HCT116 (cell line): ENCODE measurements around the gene CERK. TPM values are rescaled to one million over a fixed set of nuclear protein-coding genes. Genes with fewer than 3 reads are reported as not detected.

Experiments used
- ATAC-seq: fragments of 200-7000 bp; cut with Tn5 transposase; 2 replicates; pipeline ENCODE4 v1.9.1; 2020; ENCODE audit warnings: mild to moderate bottlenecking, moderate library complexity
- BruUV-seq: library from RNA; stranded (reverse); fragments of 400-500 nt; replicated peaks from 2 replicates; lab custom pipeline; 2021; lab: Mats Ljungman, UMichigan
- CTCF ChIA-PET: fragments of 300-600 bp; sonication (Branson Sonifier 250); formaldehyde crosslinking; loops from one replicate; lab custom pipeline; 2021; ENCODE audit warnings: antibody characterized with exemption; lab: Charles Lee
- POLR2A ChIA-PET: fragments of 300-600, 350-600 bp; sonication (Branson Sonifier 250); formaldehyde crosslinking; loops from one replicate; lab custom pipeline; 2021; ENCODE audit warnings: antibody characterized with exemption; lab: Charles Lee
- RAD21 ChIA-PET, 2 experiments: fragments of 300-600 bp; sonication (Branson Sonifier 250); formaldehyde crosslinking; loops; one replicate each; lab custom pipeline; 2023; ENCODE audit warnings: low total read pairs in 2 of 2; ENCODE audit not compliant: uncharacterized antibody in 2 of 2, unreplicated experiment in 2 of 2, low non-redundant PET in 1 of 2; lab: Charles Lee
- DNase-seq: peaks from one replicate; pipeline ENCODE4 v3.0.0-alpha.2; 2010; ENCODE audit warnings: low read depth, low spot score
- H2AFZ ChIP-seq: fragments of 200-600 bp; shearing (Covaris generic), sonication (generic); 2 replicates; pipeline ENCODE4 v1.6.1; 2017; ENCODE audit warnings: low read depth, mixed run types, mixed read lengths, antibody characterized with exemption, low read length; ENCODE audit not compliant: poor library complexity, severe bottlenecking
- H3K27ac ChIP-seq: 2 replicates; pipeline ENCODE4 v1.5.1; 2012; ENCODE audit warnings: low read depth, low read length
- H3K27me3 ChIP-seq: fragments of 200-600 bp; sonication (generic); 2 replicates; pipeline ENCODE4 v1.6.1; 2016; ENCODE audit warnings: mixed run types, low read length, mixed read lengths; ENCODE audit not compliant: insufficient read depth
- H3K36me3 ChIP-seq, 2 experiments: fragments of 200-500 bp in 1 of 2; fragments of 200-600 bp in 1 of 2; sonication (Bioruptor generic) in 1 of 2; sonication (generic) in 1 of 2; 2 replicates each; pipeline versions ENCODE4 v1.5.1 to v1.6.1; 2014 to 2016; ENCODE audit warnings: low read length in 2 of 2, inconsistent platforms in 1 of 2, mixed read lengths in 1 of 2, mixed run types in 1 of 2; ENCODE audit not compliant: insufficient read depth in 2 of 2, control insufficient read depth in 1 of 2
- H3K4me1 ChIP-seq, 2 experiments: fragments of 200-600 bp in 1 of 2; sonication (generic) in 1 of 2; 2 replicates each; pipeline versions ENCODE4 v1.5.1 to v1.6.1; 2012 to 2017; ENCODE audit warnings: low read length in 2 of 2, inconsistent platforms in 1 of 2, mild to moderate bottlenecking in 1 of 2, mixed read lengths in 1 of 2, mixed run types in 1 of 2, moderate library complexity in 1 of 2; ENCODE audit not compliant: insufficient read depth in 2 of 2, control insufficient read depth in 1 of 2
- H3K4me2 ChIP-seq: fragments of 200-600 bp; sonication (generic); 2 replicates; pipeline ENCODE4 v1.6.1; 2017; ENCODE audit warnings: mixed run types, low read length, mixed read lengths
- H3K4me3 ChIP-seq, 2 experiments: fragments of 200-600 bp in 1 of 2; sonication (generic) in 1 of 2; replicated peaks in 1 of 2; 2 replicates each; pipeline ENCODE4 v1.5.1; 2011 to 2016; ENCODE audit warnings: low read length in 2 of 2, control low read depth in 1 of 2, low read depth in 1 of 2, mild to moderate bottlenecking in 1 of 2, mixed read lengths in 1 of 2, mixed run types in 1 of 2
- H3K79me2 ChIP-seq: fragments of 200-600 bp; sonication (generic); 2 replicates; pipeline ENCODE4 v1.6.1; 2017; ENCODE audit warnings: mild to moderate bottlenecking, mixed run types, low read length, moderate library complexity, mixed read lengths; ENCODE audit not compliant: insufficient read depth
- H3K9ac ChIP-seq: fragments of 200-600 bp; sonication (generic); 2 replicates; pipeline ENCODE4 v1.6.1; 2016; ENCODE audit warnings: low read length, mixed read lengths
- H3K9me2 ChIP-seq: fragments of 200-600 bp; sonication (generic), shearing (Covaris generic); 2 replicates; pipeline ENCODE4 v1.6.1; 2017; ENCODE audit warnings: mixed run types, mild to moderate bottlenecking, moderate library complexity; ENCODE audit not compliant: insufficient read depth
- H3K9me3 ChIP-seq, 2 experiments: fragments of 200-500 bp in 1 of 2; fragments of 200-600 bp in 1 of 2; sonication (Bioruptor generic) in 1 of 2; sonication (generic) in 1 of 2; 2 replicates each; pipeline ENCODE4 v1.6.1; 2014 to 2017; ENCODE audit warnings: low read length in 2 of 2, mixed read lengths in 2 of 2, inconsistent platforms in 1 of 2, low read depth in 1 of 2, mild to moderate bottlenecking in 1 of 2, mixed run types in 1 of 2, moderate library complexity in 1 of 2; ENCODE audit not compliant: control insufficient read depth in 1 of 2, insufficient read depth in 1 of 2
- H4K20me1 ChIP-seq: fragments of 200-600 bp; sonication (generic), shearing (Covaris generic); 2 replicates; pipeline ENCODE4 v1.6.1; 2017; ENCODE audit warnings: mixed run types, mild to moderate bottlenecking, moderate library complexity; ENCODE audit not compliant: insufficient read depth
- CBX3 ChIP-seq: IDR thresholded peaks from 2 replicates; pipeline ENCODE4 v1.6.1; 2012; ENCODE audit warnings: low read depth
- CEBPB ChIP-seq: IDR thresholded peaks from 2 replicates; pipeline ENCODE4 v1.6.1; 2012; ENCODE audit warnings: low read depth
- MAX ChIP-seq: IDR thresholded peaks from 2 replicates; pipeline ENCODE4 v1.6.1; 2012
- POLR2A ChIP-seq: IDR thresholded peaks from 2 replicates; pipeline ENCODE4 v1.7.0; 2011; ENCODE audit warnings: borderline replicate concordance; ENCODE audit not compliant: insufficient read depth, insufficient read length; ENCODE audit errors: extremely low read depth
- POLR2AphosphoS5 ChIP-seq: IDR thresholded peaks from 2 replicates; pipeline ENCODE4 v1.6.1; 2011; ENCODE audit warnings: mild to moderate bottlenecking, low read depth, low read length, moderate library complexity
- REST ChIP-seq: IDR thresholded peaks from 2 replicates; pipeline ENCODE4 v1.6.1; 2012; ENCODE audit warnings: low read depth
- YY1 ChIP-seq: IDR thresholded peaks from 2 replicates; pipeline ENCODE4 v1.6.1; 2011; ENCODE audit warnings: low read length, low read depth, moderate library complexity, mild to moderate bottlenecking; ENCODE audit not compliant: insufficient replicate concordance; ENCODE audit errors: extremely low read depth
- intact Hi-C: fragments of 100-400 bp; cut with micrococcal nuclease; formaldehyde crosslinking; loops from 2 replicates; pipeline ENCODE4 v1.10.0; 2022
- total RNA-seq: library from RNA; stranded (reverse); gene quantifications from one replicate; pipeline ENCODE4 v1.2.1, GENCODE V29; 2021; ENCODE audit not compliant: unreplicated experiment

CERK gene
- total RNA-seq, 1 experiment from 2014 or later = 35.0 TPM

GRCh38 chr22:46747646-46748045 lies 9.6 kb upstream of the CERK start:
- Histone ChIP-seq H3K79me2 (no peaks in the 10 kb centered on the region), H3K4me2 (no peak overlapping the region), H3K9me3 (no peaks in the 10 kb centered on the region), H3K27me3 (no peaks in the 10 kb centered on the region), H3K27ac (no peak overlapping the region), H3K36me3 (no peaks in the 10 kb centered on the region), H3K9me2 (no peaks in the 10 kb centered on the region), H3K9ac (no peak overlapping the region), H3K4me3 (no peak overlapping the region), H4K20me1 (no peaks in the 10 kb centered on the region), H2AFZ (no peak overlapping the region), H3K4me1 (peaks cover 0 to 24% of the 10 kb centered on the region in 2 experiments)
- ATAC-seq (no peak), DNase-seq (no peak)
- ChIA-PET POLR2A (no interaction called here), CTCF (no interaction called here), RAD21 (no interaction called here)
- no peak for TF ChIP-seq POLR2A
- TF ChIP-seq MAX = no peak
- TF ChIP-seq CEBPB = no peak
- no peak for TF ChIP-seq YY1
- TF ChIP-seq CBX3 = no peak
- TF ChIP-seq POLR2AphosphoS5 = no peak
- no peak for TF ChIP-seq REST
- no TSS peak for BruUV-seq
- intact Hi-C loops = no loop called here
